ENCODE measurements around the gene PTPRS.

The PTPRS gene

GRCh38 chr19:5296021-5296420 is 44.6 kb downstream of the PTPRS start:
- Histone ChIP-seq H2AFZ (ENCODE audit: low read length) (no peak overlapping the region), H3K9ac (ENCODE audit: low read length) (no peak overlapping the region), H3F3A (ENCODE audit: insufficient read depth, low read length) (no peaks in the 10 kb centered on the region), H4K20me1 (ENCODE audit: insufficient read depth, low read length) (no peaks in the 10 kb centered on the region), H3K36me3 (replicated peaks; ENCODE audit: insufficient read depth, low read length) (no peaks in the 10 kb centered on the region), H3K4me3 (ENCODE audit: low read length) (no peak overlapping the region), H3K9me2 (replicated peaks; ENCODE audit: insufficient read depth, low read length) (no peaks in the 10 kb centered on the region), H3K27me3 (replicated peaks; ENCODE audit: insufficient read depth, low read length) (peaks cover 92% of the 10 kb centered on the region), H3K4me1 (ENCODE audit: low read length) (no peaks in the 10 kb centered on the region), H3K9me3 (replicated peaks; ENCODE audit: insufficient read depth, low read length) (no peaks in the 10 kb centered on the region), H3K4me2 (ENCODE audit: low read depth, low read length) (no peak overlapping the region), H3K79me2 (ENCODE audit: low read length) (no peaks in the 10 kb centered on the region), H3K27ac (ENCODE audit: low read length) (no peak overlapping the region)
- no peak for DNase-seq
- TF ChIP-seq CTCF (IDR thresholded peaks at IDR 0.05; ENCODE audit: low read length) (no peak), EZH2 (optimal IDR thresholded peaks at IDR 0.05; ENCODE audit: low read depth, low read length) (no peak), EZH2phosphoT487 (IDR thresholded peaks at IDR 0.05; ENCODE audit: low read length) (no peak)

DNA sequence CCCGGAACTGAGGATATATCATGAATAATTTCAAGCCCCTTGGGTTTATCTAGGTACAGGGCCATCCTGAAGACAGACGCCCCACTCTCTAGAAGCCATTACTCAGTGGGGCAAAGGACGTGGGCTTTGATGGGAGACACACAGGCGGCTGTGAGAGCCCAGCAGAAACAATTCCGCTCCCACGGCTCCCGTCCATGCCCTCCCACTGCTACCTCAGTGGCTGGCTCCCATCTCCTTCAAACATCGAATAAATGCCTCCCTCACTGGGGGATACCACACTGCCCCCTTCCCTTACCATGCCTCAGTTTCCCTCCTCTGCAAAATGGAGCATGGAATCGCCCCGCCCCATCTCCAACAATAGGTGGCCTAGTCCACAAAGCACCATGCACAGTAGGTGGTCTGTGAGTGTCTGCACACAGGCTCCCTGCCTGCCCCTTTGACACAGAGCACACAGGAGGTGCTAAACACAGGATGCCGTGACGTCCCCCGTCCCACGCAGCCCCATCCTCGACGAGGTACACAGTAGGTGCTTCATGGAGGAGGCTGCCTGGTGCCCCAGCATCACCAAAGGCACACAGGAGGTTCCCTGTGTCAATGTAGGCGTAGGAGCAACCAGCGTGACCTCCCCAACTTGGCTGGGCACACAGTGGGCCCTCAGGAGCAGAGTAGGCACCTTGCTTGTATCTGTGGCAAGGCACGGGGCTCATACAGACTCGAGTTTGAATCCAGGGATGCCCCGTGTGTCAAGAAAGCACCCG is 46.0 kb downstream of the PTPRS start:
- Histone ChIP-seq H3K4me3 (ENCODE audit: low read length) (no peak overlapping the region), H3K79me2 (ENCODE audit: low read length) (no peaks in the 10 kb centered on the region), H3K9me3 (replicated peaks; ENCODE audit: insufficient read depth, low read length) (no peaks in the 10 kb centered on the region), H3K9ac (ENCODE audit: low read length) (no peak overlapping the region), H3K4me2 (ENCODE audit: low read depth, low read length) (no peak overlapping the region), H3K4me1 (ENCODE audit: low read length) (no peaks in the 10 kb centered on the region), H3F3A (ENCODE audit: insufficient read depth, low read length) (no peaks in the 10 kb centered on the region), H3K9me2 (replicated peaks; ENCODE audit: insufficient read depth, low read length) (no peaks in the 10 kb centered on the region), H3K36me3 (replicated peaks; ENCODE audit: insufficient read depth, low read length) (no peaks in the 10 kb centered on the region), H2AFZ (ENCODE audit: low read length) (no peak overlapping the region), H3K27me3 (replicated peaks; ENCODE audit: insufficient read depth, low read length) (peaks cover 93% of the 10 kb centered on the region), H3K27ac (ENCODE audit: low read length) (no peak overlapping the region), H4K20me1 (ENCODE audit: insufficient read depth, low read length) (no peaks in the 10 kb centered on the region)
- no peak for TF ChIP-seq EZH2phosphoT487 (IDR thresholded peaks at IDR 0.05; ENCODE audit: low read length)
- TF ChIP-seq EZH2 (optimal IDR thresholded peaks at IDR 0.05; ENCODE audit: low read depth, low read length), result no peak
- TF ChIP-seq CTCF (IDR thresholded peaks at IDR 0.05; ENCODE audit: low read length), result no peak
- DNase-seq, result no peak

DNA sequence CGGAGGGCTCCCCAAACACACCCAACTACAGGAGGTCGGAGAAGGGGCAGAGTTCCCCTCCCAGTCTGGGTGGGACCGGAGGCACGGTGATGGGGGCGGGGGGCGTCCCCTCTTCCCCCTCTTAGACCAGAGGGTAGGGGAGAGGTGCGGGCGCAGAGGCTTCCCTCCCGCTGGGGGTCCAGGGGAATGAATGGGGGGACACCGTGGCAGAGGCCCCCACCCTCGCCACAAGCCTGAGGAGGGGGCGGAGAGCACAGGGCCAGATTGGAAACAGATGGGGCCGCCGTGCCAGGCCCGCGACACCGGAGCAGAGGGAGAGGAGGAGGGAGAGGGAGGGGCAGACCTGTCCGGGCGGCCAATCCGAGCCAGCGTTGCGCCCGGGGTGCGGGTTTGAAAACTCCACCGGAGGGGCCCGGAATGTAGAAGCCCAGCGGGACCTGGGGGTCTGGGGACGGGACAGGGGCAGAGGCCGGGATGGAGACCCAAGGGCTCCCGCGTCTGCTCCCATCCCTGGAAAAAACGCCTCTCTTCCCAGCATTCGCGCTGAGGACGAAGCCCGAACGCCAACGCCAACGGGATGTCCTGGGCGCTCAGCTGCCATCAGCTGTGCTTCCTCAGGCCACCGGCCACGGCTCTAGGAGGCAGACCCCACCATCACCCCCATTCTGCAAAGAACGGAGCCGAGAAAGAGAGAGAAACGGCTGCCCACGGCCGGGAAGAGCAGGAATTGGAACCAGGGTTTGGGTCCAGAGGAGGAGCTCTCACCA is 46.8 kb downstream of the PTPRS start:
- Histone ChIP-seq H4K20me1 (ENCODE audit: insufficient read depth, low read length) (no peaks in the 10 kb centered on the region), H3K4me1 (ENCODE audit: low read length) (peaks cover 2% of the 10 kb centered on the region; the same call in 1 of the 2 replicates), H3K9me3 (replicated peaks; ENCODE audit: insufficient read depth, low read length) (no peaks in the 10 kb centered on the region), H3K4me2 (ENCODE audit: low read depth, low read length) (no peak overlapping the region), H3F3A (ENCODE audit: insufficient read depth, low read length) (no peaks in the 10 kb centered on the region), H3K79me2 (ENCODE audit: low read length) (no peaks in the 10 kb centered on the region), H3K9ac (ENCODE audit: low read length) (no peak overlapping the region), H3K36me3 (replicated peaks; ENCODE audit: insufficient read depth, low read length) (no peaks in the 10 kb centered on the region), H2AFZ (ENCODE audit: low read length) (no peak overlapping the region), H3K27me3 (replicated peaks; ENCODE audit: insufficient read depth, low read length) (peaks cover 92% of the 10 kb centered on the region), H3K27ac (ENCODE audit: low read length) (no peak overlapping the region), H3K4me3 (ENCODE audit: low read length) (no peak overlapping the region), H3K9me2 (replicated peaks; ENCODE audit: insufficient read depth, low read length) (no peaks in the 10 kb centered on the region)
- TF ChIP-seq EZH2phosphoT487 (IDR thresholded peaks at IDR 0.05; ENCODE audit: low read length), result no peak
- no peak for TF ChIP-seq EZH2 (optimal IDR thresholded peaks at IDR 0.05; ENCODE audit: low read depth, low read length)
- TF ChIP-seq CTCF (IDR thresholded peaks at IDR 0.05; ENCODE audit: low read length), result no peak
- no peak for DNase-seq

Data from MM.1S (cell line).